Uterus (tissue), 2 donors: ENCODE results near the gene PORCN.

Source experiments
- CTCF ChIP-seq, 4 experiments: fragments of 200-600 bp in 2 of 4; fragments of 450-650 bp in 2 of 4; sonication (generic) in 2 of 4; IDR thresholded peaks; one replicate each; pipeline ENCODE4 v1.5.1; 2016 to 2019; ENCODE audit warnings: antibody characterized with exemption in 4 of 4, mild to moderate bottlenecking in 2 of 4, moderate library complexity in 1 of 4
- POLR2A ChIP-seq, 2 donors: fragments of 450-650 bp; IDR thresholded peaks; one replicate each; pipeline ENCODE4 v1.6.1; 2016; ENCODE audit warnings: antibody characterized with exemption in 2 of 2, mild to moderate bottlenecking in 1 of 2, moderate library complexity in 1 of 2

- TF ChIP-seq CTCF (IDR thresholded peaks at IDR 0.05) (no peak), POLR2A (IDR thresholded peaks at IDR 0.05) (no peak)
Observed at GRCh38 chrX:48514126-48514806, 5.5 kb downstream of the PORCN start.
